Subcutaneous abdominal adipose tissue (tissue), 5 donors: ENCODE measurements around the gene DGKH.

ENCODE experiments used
- H3K27ac ChIP-seq: one replicate; pipeline ENCODE4 v1.7.0; 2013; ENCODE audit warnings: low read depth, mild to moderate bottlenecking, inconsistent platforms, low read length, moderate library complexity
- H3K27me3 ChIP-seq, 5 donors: one replicate each; pipeline ENCODE4 v1.7.0; 2013; ENCODE audit warnings: low read length in 5 of 5, inconsistent platforms in 1 of 5; ENCODE audit not compliant: control insufficient read depth in 5 of 5, insufficient read depth in 4 of 5
- H3K36me3 ChIP-seq, 5 donors: one replicate each; pipeline ENCODE4 v1.7.0; 2013; ENCODE audit warnings: low read length in 5 of 5; ENCODE audit not compliant: control insufficient read depth in 5 of 5, insufficient read depth in 5 of 5
- H3K4me1 ChIP-seq, 5 donors: one replicate each; pipeline ENCODE4 v1.7.0; 2013; ENCODE audit warnings: low read length in 5 of 5, mild to moderate bottlenecking in 3 of 5, moderate library complexity in 1 of 5; ENCODE audit not compliant: control insufficient read depth in 5 of 5, insufficient read depth in 5 of 5
- H3K4me3 ChIP-seq, 5 donors: one replicate each; pipeline ENCODE4 v1.7.0; 2013; ENCODE audit warnings: low read length in 5 of 5, low read depth in 1 of 5
- H3K9ac ChIP-seq, 5 donors: one replicate each; pipeline ENCODE4 v1.7.0; 2013; ENCODE audit warnings: low read length in 5 of 5, mild to moderate bottlenecking in 4 of 5, moderate library complexity in 3 of 5
- H3K9me3 ChIP-seq, 5 donors: one replicate each; pipeline ENCODE4 v1.7.0; 2013; ENCODE audit warnings: low read length in 5 of 5; ENCODE audit not compliant: control insufficient read depth in 5 of 5
- donor health status: healthy.
- donor health status: healthy.
- donor health status: healthy.
- donor health status: healthy.
- donor health status: healthy.

Gene DGKH

DNA sequence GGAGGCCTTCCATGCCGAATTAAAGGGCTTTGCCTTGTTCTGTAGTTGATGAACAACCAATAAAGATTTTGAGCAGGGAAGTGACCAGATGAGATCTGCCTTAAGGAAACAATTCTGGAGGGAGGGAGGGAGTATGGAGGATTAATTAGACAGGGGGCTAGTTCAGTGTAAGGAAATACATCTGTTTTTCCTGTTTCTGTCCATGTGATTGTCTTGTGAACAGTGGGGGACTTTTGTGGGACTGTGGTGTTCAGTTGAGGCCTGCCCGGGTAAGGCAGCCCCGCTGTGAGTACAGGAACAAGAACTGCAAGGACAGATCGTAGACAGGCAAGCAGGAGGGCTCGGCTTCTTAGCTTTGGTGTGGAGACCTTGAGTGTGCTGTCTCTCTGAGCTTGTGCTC, 59.0 kb downstream of the DGKH start:
- Histone ChIP-seq H3K36me3 (no peaks in the 10 kb centered on the region), H3K4me3 (no peak overlapping the region), H3K27me3 (no peaks in the 10 kb centered on the region), H3K4me1 (peaks cover 2 to 13% (median 4%) of the 10 kb centered on the region in 5 donors), H3K9me3 (peaks cover 0 to 9% (median 4%) of the 10 kb centered on the region in 5 donors), H3K27ac (no peak overlapping the region), H3K9ac (no peak overlapping the region)

DNA sequence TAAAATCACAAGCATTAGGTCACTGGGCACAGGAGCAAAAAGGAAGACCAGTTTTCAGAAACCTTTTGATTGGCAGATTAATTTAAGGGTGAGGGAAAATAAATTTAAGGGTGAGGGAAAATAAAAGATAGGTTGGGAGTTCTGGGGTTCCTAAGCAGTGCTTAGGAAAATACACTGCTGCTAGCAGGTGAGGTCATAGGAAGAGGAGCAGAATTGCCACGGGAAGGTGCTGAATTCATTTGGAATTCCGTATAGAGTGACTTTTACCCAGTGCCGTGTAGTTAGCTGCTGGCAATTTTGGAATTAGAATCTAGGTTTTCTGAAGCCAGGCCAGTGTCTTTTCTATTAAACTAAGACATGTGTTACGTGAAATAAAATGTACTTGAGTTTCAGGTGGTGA, 59.8 kb downstream of the DGKH start:
- Histone ChIP-seq H3K27me3 (no peaks in the 10 kb centered on the region), H3K27ac (no peak overlapping the region), H3K9ac (no peak overlapping the region), H3K4me3 (no peak overlapping the region), H3K36me3 (no peaks in the 10 kb centered on the region), H3K9me3 (peaks cover 0 to 9% (median 4%) of the 10 kb centered on the region in 5 donors), H3K4me1 (peaks cover 0 to 8% (median 3%) of the 10 kb centered on the region in 5 donors)

DNA sequence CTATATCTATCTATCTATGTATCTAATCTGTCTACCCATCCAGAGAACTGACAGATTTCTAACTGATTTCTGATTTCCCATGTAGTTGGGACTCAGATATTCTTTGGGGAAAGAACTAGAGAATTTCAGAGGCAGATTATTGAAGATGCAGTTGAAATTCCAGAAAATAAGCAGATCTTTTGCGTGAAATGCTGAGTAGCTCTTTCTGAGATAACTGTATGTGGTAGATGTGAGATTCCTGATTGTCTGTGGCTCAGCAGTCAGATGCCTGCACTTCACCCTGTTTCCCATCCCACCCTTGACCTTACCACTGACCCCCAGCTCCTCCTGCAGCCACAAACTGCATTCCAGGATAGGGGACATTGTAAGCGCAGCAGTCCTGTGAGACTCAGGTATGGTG, 61.5 kb downstream of the DGKH start:
- no peaks in the 10 kb centered on the region for H3K9me3 ChIP-seq
- H3K36me3 ChIP-seq, result no peaks in the 10 kb centered on the region
- peaks cover 0 to 11% (median 3%) of the 10 kb centered on the region in 5 donors for H3K4me1 ChIP-seq
- H3K4me3 ChIP-seq, result no peak overlapping the region
- no peak overlapping the region for H3K9ac ChIP-seq
- no peak overlapping the region for H3K27ac ChIP-seq
- no peaks in the 10 kb centered on the region for H3K27me3 ChIP-seq

DNA sequence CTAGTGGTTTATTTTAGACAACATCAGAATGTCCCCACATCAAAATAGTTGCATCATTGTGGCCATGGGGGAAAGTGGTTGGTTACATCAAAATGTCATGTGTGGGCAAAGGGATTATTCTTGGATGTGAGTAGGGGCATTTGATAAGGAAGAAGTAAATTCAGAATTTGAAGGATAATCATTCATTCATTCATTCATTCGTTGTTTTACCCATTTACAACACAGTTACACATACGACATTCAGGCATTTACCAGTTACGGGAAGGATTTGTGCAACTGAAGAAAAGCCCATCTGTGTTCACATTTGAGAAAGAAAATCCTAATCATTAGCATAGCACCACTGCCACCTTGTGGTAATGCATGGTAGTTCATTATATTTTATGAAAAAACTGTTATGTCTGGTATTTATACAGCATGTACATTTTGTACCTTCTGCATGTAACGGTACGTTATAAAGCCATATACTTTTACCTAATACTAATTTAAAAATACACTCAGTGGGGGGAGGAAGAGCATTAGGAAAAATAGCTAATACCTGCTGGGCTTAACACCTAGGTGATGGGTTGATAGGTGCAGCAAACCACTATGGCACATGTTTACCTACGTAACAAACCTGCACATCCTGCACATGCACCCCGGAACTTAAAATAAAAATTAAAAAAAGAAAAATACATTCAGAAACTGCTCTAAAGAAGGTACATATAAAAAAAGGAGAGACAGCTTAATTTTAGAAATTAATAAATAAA, 62.1 kb downstream of the DGKH start:
- Histone ChIP-seq H3K4me1 (peaks cover 0 to 11% (median 3%) of the 10 kb centered on the region in 5 donors), H3K4me3 (no peak overlapping the region), H3K36me3 (no peaks in the 10 kb centered on the region), H3K9me3 (no peaks in the 10 kb centered on the region), H3K27me3 (no peaks in the 10 kb centered on the region), H3K27ac (no peak overlapping the region), H3K9ac (no peak overlapping the region)

DNA sequence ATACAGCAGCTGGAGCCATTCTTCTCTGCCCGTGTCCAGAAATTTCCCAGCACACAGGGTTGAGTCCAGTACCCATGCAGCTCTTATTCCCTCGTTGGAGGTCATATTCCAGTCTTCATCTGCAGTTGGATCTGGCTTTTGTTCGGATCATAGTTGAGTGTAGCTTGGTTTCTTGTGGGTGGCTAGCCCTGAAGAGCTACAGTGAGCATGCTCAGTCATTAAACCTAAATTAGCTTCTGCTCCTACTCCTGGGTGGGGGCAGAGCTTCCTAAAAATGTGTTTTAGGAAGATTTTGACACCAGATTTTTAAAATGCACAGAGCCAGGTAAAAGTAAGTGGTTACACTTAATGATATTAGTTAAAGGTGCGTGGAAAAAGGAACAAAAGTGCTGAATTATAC, 64.4 kb downstream of the DGKH start:
- Histone ChIP-seq H3K27ac (no peak overlapping the region), H3K4me1 (peaks cover 2 to 11% (median 6%) of the 10 kb centered on the region in 5 donors), H3K9me3 (no peaks in the 10 kb centered on the region), H3K36me3 (no peaks in the 10 kb centered on the region), H3K4me3 (no peak overlapping the region), H3K27me3 (no peaks in the 10 kb centered on the region), H3K9ac (no peak overlapping the region)

DNA sequence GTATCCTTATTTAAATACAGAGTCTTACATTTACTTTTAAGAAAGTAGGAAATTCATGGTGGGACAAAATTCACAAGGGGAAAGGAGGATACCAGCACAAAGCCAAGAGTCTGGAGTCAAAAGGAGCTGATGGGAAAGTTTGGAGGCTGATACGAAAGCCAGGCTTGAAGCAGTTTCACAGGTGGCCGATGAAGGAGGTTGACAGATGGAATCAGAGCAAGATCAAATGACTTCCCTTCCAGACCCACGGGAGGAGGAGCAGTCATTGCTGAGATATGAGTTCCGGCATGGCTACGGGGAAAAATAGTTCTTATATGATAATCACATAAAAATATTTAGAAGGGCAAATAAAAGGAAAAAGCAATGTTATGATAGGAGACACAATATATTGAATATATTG, 65.0 kb downstream of the DGKH start:
- Histone ChIP-seq H3K4me3 (no peak overlapping the region), H3K36me3 (no peaks in the 10 kb centered on the region), H3K27ac (no peak overlapping the region), H3K9ac (no peak overlapping the region), H3K4me1 (peaks cover 2 to 11% (median 6%) of the 10 kb centered on the region in 5 donors), H3K27me3 (no peaks in the 10 kb centered on the region), H3K9me3 (no peaks in the 10 kb centered on the region)

DNA sequence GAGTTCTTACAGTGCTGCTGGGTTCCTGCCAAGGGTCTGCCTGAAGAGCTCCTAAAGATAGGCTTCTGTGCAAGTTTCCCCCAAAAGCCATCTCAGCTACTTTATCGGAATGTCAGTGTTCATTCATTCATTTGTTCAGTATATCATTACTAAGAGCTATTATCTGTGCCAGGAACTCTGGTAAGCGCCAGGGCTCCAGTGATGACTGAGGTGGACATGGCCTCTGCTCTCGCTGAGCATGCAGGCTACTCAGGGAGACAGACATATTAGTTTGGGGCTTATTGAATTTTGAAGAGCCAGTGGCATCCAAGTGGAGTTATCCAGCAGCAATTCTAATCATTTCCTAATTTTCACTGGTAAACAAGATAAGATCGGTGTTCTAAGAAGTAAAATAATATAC, 65.8 kb downstream of the DGKH start:
- Histone ChIP-seq H3K27ac (no peak overlapping the region), H3K9me3 (no peaks in the 10 kb centered on the region), H3K27me3 (no peaks in the 10 kb centered on the region), H3K4me1 (peaks cover 2 to 11% (median 6%) of the 10 kb centered on the region in 5 donors), H3K36me3 (no peaks in the 10 kb centered on the region), H3K4me3 (no peak overlapping the region), H3K9ac (no peak overlapping the region)

DNA sequence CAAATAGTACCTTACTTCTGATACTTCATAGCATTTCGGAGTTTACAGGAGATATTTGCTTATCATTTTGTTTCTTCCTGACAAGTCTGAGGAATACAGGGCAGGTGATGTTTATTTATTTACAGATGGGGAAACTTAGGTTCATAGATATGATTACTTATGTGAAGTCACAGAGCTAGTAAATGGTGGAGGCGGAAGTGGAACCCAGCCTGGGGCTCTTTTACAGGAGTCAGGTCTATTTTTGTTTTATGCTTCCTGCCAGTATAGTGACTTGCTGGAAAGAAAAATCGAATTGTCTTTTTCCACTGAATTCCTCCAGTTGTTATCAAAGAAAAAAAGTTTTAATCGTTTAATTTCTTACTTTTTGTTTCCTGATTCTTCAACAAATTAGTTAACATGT, 66.5 kb downstream of the DGKH start:
- Histone ChIP-seq H3K36me3 (no peaks in the 10 kb centered on the region), H3K9me3 (no peaks in the 10 kb centered on the region), H3K27ac (no peak overlapping the region), H3K27me3 (no peaks in the 10 kb centered on the region), H3K4me3 (no peak overlapping the region), H3K4me1 (peaks cover 2 to 11% (median 6%) of the 10 kb centered on the region in 5 donors), H3K9ac (no peak overlapping the region)

DNA sequence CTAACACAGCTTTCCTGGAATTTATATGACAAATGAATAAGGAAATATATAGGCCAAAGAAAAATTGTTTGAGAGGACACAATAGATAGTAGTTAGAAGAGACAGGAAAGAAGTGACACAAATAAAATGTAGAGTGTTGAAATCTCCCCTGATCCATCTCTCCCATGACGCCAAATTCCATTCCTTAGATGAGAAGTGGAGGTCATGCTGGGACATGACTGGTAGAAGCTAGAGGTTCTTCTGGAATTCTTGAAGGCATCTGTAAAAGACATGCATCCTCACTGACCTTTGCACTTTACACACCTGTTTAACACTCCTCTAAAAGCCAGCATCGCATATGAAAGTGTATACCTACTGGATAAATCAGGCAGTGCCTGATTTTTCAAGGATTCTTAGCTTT, 67.8 kb downstream of the DGKH start:
- Histone ChIP-seq H3K36me3 (no peaks in the 10 kb centered on the region), H3K9ac (no peak overlapping the region), H3K4me1 (peaks cover 0 to 7% (median 6%) of the 10 kb centered on the region in 5 donors), H3K9me3 (no peaks in the 10 kb centered on the region), H3K4me3 (no peak overlapping the region), H3K27ac (no peak overlapping the region), H3K27me3 (no peaks in the 10 kb centered on the region)

DNA sequence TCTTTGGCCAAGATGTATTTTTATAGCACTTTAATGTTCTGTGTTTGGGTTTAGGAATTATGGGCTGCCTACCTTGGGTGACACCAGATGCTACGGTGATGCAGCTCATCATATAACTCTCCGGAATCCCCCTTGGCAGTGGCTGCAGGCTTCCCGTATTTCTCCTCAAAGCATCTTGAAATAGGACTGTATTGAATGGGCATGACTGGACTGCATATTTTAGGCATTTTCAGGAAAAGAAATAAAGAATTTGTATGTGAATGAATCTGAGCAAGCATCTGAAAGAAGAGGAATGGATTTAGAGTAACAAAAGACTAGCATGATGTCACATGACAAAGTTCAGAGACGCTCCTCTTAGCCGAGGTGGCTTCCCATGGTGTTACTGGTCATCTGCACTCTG, 70.6 kb downstream of the DGKH start:
- Histone ChIP-seq H3K27me3 (no peaks in the 10 kb centered on the region), H3K4me3 (no peak overlapping the region), H3K27ac (no peak overlapping the region), H3K36me3 (no peaks in the 10 kb centered on the region), H3K4me1 (peaks cover 0 to 6% (median 2%) of the 10 kb centered on the region in 5 donors), H3K9me3 (no peaks in the 10 kb centered on the region), H3K9ac (no peak overlapping the region)
